Fibroblast of skin of back (primary cell): ENCODE measurements around the gene RBFOX1.
"Not testable (repeated sequence)": the region's sequence is repeated elsewhere in the genome, so short reads cannot be mapped to it uniquely, and the experiment has no call there.

Experiments used
- DNase-seq: peaks from one replicate; pipeline ENCODE4 v3.0.0-alpha.2; 2013

RBFOX1 gene

GRCh38 chr16:7482596-7483290 is 150.1 kb downstream of the RBFOX1 start:
- DNase-seq = no peak

- no peak for DNase-seq
Observed at GRCh38 chr16:7487574-7488323, 155.1 kb downstream of the RBFOX1 start.

GRCh38 chr16:7492122-7492521 is 159.5 kb downstream of the RBFOX1 start:
- no peak for DNase-seq

GRCh38 chr16:7493133-7493532 is 160.5 kb downstream of the RBFOX1 start:
- DNase-seq = no peak

- DNase-seq = no peak
Observed at GRCh38 chr16:7497691-7498090, 165.0 kb downstream of the RBFOX1 start.

- no peak for DNase-seq
Observed at GRCh38 chr16:7501868-7502267, 169.2 kb downstream of the RBFOX1 start.

- DNase-seq = not testable (repeated sequence)
Observed at GRCh38 chr16:7502591-7503157, 170.0 kb downstream of the RBFOX1 start.

GRCh38 chr16:7503666-7504065 is 171.0 kb downstream of the RBFOX1 start:
- no peak for DNase-seq

- no peak for DNase-seq
Observed at GRCh38 chr16:7504844-7505243, 172.2 kb downstream of the RBFOX1 start.

- no peak for DNase-seq
Observed at GRCh38 chr16:7505495-7505894, 172.8 kb downstream of the RBFOX1 start.

GRCh38 chr16:7506363-7506762 is 173.7 kb downstream of the RBFOX1 start:
- no peak for DNase-seq

GRCh38 chr16:7508656-7509055 is 176.0 kb downstream of the RBFOX1 start:
- no peak for DNase-seq

GRCh38 chr16:7509963-7510601 is 177.4 kb downstream of the RBFOX1 start:
- DNase-seq = no peak

- no peak for DNase-seq
Observed at GRCh38 chr16:7511549-7512260, 179.1 kb downstream of the RBFOX1 start.

GRCh38 chr16:7512503-7512902 is 179.9 kb downstream of the RBFOX1 start:
- DNase-seq = no peak

- no peak for DNase-seq
Observed at GRCh38 chr16:7513429-7513828, 180.8 kb downstream of the RBFOX1 start.

GRCh38 chr16:7515543-7515942 is 182.9 kb downstream of the RBFOX1 start:
- no peak for DNase-seq

GRCh38 chr16:7517496-7517895 is 184.9 kb downstream of the RBFOX1 start:
- no peak for DNase-seq

GRCh38 chr16:7518158-7518557 is 185.5 kb downstream of the RBFOX1 start:
- DNase-seq = no peak

GRCh38 chr16:7521834-7522233 is 189.2 kb downstream of the RBFOX1 start:
- no peak for DNase-seq

GRCh38 chr16:7524419-7524818 is 191.8 kb downstream of the RBFOX1 start:
- DNase-seq = no peak

- DNase-seq = no peak
Observed at GRCh38 chr16:7526736-7527135, 194.1 kb downstream of the RBFOX1 start.

GRCh38 chr16:7532534-7532933 is 199.9 kb downstream of the RBFOX1 start:
- DNase-seq = no peak
